ENCODE results near the gene FANCL.
"Not testable (repeated sequence)": the region's sequence is repeated elsewhere in the genome, so short reads cannot be mapped to it uniquely, and the experiment has no call there.

FANCL gene

DNA sequence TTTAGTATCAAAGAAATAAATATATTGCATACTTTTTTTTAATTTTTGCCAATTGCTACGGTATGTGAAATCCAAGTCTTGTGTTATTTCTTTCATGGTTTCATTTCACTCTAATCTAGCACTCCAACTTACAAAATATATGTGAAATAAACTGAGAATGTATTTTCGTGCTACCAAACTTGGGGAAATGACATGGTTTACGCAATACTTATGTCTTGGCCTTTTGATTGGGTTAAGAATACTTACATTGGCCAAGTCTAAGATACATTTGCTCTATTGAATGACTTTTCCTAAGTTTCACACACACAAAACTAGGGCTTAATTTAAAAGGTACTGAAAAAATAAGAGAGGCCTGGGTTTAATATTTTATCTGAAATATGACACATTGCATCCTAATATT is 114.0 kb downstream of the FANCL start:
- TF ChIP-seq CTCF (conservative IDR thresholded peaks at IDR 0.05) (no peak), ZFX (IDR thresholded peaks at IDR 0.05) (no peak)
- H3K27ac ChIP-seq, result no peak overlapping the region

- TF ChIP-seq ZFX (IDR thresholded peaks at IDR 0.05), result no peak
- no peak for TF ChIP-seq CTCF (conservative IDR thresholded peaks at IDR 0.05)
- H3K27ac ChIP-seq, result no peak overlapping the region
Measured at GRCh38 chr2:58122540-58122939, 118.6 kb downstream of the FANCL start.

DNA sequence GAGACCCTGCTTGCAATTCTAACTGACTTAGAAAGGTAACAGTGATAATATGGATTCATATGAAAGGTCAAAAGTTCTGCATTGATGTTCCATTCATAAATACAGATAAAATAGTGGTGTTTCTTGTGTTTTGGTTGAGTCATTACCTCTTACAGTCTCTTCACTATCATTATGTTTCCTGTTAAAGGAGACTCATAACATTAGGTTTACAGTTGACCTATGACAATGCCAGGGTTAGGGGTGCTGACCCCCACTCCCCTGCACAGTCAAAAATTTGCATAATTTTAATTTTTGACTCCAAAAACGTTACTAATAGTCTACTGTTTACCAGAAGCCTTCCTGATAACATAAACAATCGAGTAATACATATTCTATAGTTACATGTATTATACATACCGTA is 119.1 kb downstream of the FANCL start:
- TF ChIP-seq ZFX (IDR thresholded peaks at IDR 0.05) (no peak), CTCF (conservative IDR thresholded peaks at IDR 0.05) (no peak)
- no peak overlapping the region for H3K27ac ChIP-seq

DNA sequence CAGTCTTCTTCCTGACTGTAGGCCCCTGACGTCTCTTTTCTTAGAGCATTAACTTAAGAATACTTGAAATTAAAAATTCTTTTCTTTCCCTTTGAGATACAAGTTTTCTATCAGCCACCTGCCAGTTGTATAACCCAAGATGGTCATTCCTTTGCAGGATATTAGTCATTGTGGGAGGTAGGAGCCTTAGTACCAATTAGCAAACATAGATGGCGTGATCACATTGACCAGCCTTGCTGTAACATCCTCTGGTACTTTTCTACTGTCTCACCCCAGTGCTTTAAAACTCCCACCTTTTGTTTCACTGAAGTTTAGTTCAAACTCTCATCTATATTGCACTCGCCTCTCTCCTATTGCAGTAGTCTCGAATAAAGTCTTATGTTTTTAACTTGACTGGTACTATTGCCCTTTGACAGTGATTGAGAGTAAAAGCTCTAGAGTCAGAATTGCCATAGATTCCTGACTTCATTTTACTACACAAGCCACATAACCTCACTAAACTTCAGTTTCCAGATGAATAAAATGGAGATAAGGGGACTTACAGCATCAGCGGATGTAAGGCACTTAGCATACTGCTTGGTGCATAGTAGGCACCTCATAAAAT is 120.4 kb downstream of the FANCL start:
- no peak overlapping the region for H3K27ac ChIP-seq
- TF ChIP-seq ZFX (IDR thresholded peaks at IDR 0.05), result no peak
- no peak for TF ChIP-seq CTCF (conservative IDR thresholded peaks at IDR 0.05)

DNA sequence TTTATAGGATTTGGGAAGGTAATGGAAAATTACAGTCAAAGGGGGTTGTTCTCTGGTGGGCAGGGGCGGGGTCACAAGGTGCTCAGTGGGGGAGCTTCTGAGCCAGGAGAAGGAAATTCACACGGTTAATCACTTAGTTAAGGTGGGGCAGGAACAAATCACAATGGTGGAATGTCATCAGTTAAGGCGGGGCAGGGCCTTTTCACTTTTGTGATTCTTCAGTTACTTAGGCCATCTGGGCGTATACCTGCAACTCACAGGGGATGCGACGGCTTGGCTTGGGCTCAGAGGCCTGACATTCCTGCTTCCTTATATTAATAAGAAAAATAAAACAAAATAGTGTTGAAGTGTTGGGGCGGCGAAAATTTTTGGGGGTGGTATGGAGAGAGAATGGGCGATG is 127.6 kb downstream of the FANCL start:
- not testable (repeated sequence) for H3K27ac ChIP-seq

DNA sequence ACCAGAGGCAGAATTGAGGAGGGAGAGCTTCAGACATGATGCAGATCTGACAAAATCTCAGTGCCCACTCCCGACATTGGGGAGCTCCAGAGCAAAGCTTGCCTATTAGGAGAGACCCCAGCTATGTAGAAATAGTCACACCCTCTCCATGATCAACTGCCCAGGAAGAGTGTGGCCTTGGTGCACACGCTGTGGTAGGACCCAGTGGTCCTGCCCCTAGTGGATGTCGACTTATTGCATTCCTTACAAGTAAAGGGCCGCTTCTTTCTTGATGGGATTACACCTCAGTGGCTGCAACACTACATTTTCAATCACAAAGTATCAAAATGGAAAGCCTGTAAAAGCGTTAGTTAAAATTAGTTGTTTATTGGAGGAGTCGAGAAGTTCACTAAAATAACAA is 130.4 kb downstream of the FANCL start:
- no peak overlapping the region for H3K27ac ChIP-seq
- TF ChIP-seq CTCF (conservative IDR thresholded peaks at IDR 0.05) (no peak; the same call in 1 of the 2 replicates), ZFX (IDR thresholded peaks at IDR 0.05) (no peak)

DNA sequence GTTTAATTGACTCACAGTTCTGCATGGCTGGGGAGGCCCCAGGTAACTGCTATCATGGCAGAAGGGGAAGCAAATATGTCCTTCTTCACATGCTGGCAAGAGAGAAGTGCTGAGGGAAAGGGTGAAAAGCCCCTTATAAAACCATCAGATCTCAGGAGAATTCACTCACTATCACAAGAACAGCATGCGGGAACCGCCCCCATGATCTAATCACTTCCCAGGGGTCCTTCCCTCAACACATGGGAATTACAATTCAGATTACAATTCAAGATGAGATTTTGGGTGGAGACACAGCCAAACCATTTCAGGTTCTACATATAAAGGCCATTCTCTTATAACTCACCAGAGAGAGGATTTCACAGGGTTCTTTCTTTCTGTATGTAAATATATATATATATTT is 131.6 kb downstream of the FANCL start:
- no peak overlapping the region for H3K27ac ChIP-seq
- TF ChIP-seq ZFX (IDR thresholded peaks at IDR 0.05) (no peak), CTCF (conservative IDR thresholded peaks at IDR 0.05) (no peak)

Data from C4-2B (cell line).